NOMO-1 treated with DMSO at 0.1 percent for 48 hours (cell line): ENCODE data around the gene ADPRS.

Experiments
- DNase-seq: peaks from one replicate; lab custom pipeline; 2025; ENCODE audit not compliant: unreplicated experiment; lab: John Stamatoyannopoulos, UW

ADPRS gene

GRCh38 chr1:36087233-36088123 is 1.2 kb upstream of the ADPRS start:
- DNase-seq: no peak

DNA sequence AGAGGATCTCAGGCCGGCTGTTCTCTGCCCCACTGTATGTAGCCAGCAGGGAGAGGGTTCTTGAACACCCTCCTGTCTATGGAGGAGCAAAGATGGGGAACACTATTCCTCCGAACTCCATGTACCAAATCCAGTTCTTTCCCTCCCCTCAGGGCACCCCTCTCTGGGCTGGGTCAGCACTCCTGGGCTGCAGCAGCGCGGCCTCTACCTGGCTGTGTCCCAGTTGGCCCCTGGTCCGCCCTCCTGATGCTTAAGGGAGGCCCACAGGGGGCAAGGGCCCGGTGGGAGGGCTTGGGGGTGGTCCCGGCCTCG is 471 bp upstream of the ADPRS start:
- no peak for DNase-seq

GRCh38 chr1:36089393-36090121 is 865 bp downstream of the ADPRS start:
- peak; percentile 54 for DNase-seq

- no peak for DNase-seq
Measured at GRCh38 chr1:36091141-36091540, 2.4 kb downstream of the ADPRS start.

DNA sequence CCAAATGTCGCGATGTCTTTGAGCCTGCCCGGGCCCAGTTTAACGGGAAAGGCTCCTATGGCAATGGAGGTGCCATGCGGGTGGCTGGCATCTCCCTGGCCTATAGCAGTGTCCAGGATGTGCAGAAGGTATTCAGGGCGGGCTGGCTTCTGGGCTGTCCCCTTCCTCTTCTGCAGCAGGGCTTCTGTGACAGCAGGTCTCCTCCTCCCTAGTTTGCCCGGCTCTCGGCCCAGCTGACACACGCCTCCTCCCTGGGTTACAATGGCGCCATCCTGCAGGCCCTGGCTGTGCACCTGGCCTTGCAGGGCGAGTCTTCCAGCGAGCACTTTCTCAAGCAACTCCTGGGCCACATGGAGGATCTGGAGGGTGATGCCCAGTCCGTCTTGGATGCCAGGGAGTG is 3.0 kb downstream of the ADPRS start:
- DNase-seq: no peak

DNA sequence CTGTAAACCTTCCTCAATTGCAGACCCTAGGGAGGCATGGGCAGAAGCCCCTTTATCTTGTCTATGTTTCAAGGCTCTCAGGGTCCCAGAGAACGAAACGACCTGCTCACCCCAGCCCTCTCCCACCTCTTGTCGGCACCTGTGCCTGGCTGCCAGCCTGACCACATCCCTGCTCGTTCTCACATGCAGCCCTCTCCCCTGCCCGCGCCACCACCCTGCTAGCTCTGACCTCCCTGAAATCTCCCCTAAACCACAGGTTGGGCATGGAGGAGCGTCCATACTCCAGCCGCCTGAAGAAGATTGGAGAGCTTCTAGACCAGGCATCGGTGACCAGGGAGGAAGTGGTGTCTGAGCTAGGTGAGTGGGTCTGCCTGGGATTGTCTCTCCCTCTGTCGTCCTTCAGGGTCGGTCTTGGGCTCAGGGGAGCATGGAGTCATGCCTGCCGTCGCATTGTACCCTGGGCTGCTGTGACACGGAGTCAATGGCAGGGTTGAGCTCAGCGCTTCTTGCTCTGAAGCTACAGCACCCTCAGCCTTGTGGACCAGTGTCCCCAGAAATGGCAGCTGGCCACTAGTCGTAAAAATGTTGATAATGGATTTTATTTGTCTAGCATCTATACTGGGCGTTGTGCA is 3.6 kb downstream of the ADPRS start:
- DNase-seq: peak; percentile 3

- no peak for DNase-seq
Measured at GRCh38 chr1:36092798-36093185, 4.1 kb downstream of the ADPRS start.

DNA sequence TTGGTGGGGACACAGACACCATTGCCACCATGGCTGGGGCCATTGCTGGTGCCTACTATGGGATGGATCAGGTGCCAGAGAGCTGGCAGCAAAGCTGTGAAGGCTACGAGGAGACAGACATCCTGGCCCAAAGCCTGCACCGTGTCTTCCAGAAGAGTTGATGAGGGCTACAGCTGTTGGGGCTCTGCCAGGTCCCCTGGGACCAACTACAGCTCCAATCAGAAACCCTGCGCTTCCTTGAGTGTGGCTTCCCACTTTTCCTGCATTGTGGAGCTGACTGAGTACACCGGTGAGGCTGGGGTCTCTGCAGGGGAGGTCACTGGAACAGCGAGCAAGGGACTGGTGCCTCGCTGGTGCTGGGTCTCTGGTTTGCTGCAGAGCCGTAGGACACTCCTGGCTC is 4.5 kb downstream of the ADPRS start:
- no peak for DNase-seq

- no peak for DNase-seq
Measured at GRCh38 chr1:36093929-36094328, 5.2 kb downstream of the ADPRS start.

DNA sequence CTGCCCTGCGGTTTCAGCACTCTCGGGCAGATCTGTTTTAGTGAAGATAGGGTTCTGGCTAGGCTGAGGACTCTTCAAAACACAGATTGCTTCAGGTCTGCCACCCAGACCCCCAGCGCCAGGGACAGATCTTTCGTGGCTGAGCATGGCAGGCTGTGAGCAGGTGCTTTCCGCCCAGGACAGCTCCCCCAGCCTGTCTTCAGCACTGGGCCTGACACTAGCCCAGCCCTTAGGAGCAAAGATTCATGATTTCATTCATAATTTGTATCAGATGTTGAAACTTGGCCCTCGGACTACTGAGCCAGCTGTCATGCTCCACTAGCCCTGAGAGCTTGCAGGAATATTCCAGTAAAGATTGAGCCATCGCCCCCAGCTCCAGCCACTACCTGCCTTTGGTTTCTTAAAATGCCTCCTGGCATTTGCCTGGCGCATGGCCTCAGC is 5.9 kb downstream of the ADPRS start:
- no peak for DNase-seq

DNA sequence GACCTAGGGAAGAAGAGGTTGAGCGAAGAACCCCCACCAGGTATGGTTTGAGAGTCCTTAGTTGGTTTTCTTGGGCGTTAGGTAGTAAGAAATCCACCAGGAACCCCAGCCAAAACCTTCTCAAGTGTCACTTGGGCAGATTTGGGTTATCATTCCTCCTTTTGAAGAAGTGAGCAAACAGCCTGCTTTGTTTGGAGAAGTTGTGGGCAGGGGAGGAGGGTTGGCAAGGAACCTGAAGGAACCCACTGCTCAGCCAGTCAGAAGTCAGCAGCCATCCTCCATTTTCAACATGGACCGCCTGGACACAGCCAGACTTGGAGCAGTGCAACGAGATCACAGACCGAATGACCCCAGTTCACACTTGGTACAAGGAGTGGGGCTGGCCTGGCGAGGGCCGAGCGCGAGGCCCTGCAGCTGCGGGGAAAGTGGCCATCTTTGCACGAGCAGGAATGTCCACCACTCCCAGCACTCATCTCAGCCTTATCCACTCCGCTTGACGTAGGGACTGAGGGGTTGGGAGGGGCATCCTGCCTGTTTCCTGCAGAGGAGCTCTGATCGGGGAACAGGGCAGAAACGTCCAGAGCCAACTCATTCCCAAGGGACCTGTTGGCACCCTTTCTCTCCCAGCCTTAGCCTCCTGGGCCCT is 7.2 kb downstream of the ADPRS start:
- peak; percentile 64 for DNase-seq

DNA sequence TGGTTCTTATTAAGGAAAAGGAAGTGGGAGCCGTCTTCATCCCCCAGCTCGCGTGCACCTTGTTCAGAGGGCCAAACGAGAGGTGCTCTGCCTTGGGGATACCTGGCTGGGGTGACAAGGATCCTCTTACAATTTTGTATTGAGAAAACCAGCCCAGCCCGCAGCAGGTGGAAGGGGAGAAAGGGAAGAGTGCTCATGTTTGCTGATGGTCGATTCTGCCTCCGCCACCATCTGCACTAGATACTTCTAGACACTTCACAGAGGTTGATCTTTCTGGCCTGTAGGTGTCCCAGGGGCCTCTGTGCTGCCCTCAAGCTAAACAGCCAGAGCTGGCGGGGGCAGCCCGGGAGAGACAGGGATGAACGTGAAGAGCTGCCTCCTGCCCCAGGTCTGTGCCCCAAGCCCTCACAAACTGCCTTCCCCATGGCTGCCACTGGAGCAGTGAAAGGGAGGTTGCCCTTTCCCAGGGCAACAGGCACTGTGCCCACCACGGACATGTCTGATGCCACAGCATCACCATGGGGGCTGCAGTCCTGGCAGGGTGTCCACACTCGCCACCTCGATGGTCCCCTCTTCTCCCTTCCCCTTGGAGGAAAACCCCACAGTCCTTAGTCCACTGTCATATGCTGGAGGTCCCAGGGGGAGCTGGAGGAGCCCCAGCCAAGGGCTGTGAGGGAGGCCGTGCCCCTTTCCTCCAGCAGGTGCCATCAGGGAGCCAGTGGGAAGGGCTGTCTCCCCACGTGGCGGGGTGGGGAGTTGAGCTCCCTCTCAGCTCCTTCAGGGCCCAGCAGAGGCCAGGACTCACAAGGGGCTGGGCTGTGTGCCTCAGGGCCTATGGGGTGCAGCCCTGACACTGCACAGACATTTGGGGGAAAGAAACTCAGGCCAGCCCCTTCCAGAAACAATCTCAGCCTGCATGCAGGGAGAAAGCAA is 8.1 kb downstream of the ADPRS start:
- no peak for DNase-seq

GRCh38 chr1:36097693-36098585 is 9.2 kb downstream of the ADPRS start:
- DNase-seq: no peak

- DNase-seq: no peak
Measured at GRCh38 chr1:36098650-36099365, 10.1 kb downstream of the ADPRS start.

- peak; percentile 28 for DNase-seq
Measured at GRCh38 chr1:36099681-36100341, 11.1 kb downstream of the ADPRS start.

- DNase-seq: no peak
Measured at GRCh38 chr1:36100376-36100775, 11.7 kb downstream of the ADPRS start.

GRCh38 chr1:36101546-36101945 is 12.9 kb downstream of the ADPRS start:
- DNase-seq: no peak

- DNase-seq: no peak
Measured at GRCh38 chr1:36106269-36106668, 17.6 kb downstream of the ADPRS start.
